ENCODE measurements around the gene TLR3. TPM values are rescaled to one million over a fixed set of nuclear protein-coding genes. Genes with fewer than 3 reads are reported as not detected.

The TLR3 gene
- total and polyA plus RNA-seq, 2 of the 8 experiments (the other 6 are each of a cell fraction or from before 2014, with no cell fraction given) = 1.00 to 2.6 TPM

- no peak overlapping the region for H3K56ac ChIP-seq (replicated peaks; ENCODE audit: insufficient read length, low read depth, low read length)
- 0 out of 2 replicates have a peak overlapping the region, but pooled peaks have one; percentile 23 for H2BK15ac ChIP-seq (ENCODE audit: low read length)
- H3K36me3 ChIP-seq (ENCODE audit: control insufficient read depth in 2 of 4, insufficient read depth in 4 of 4, low read length in 3 of 4) = no peaks in the 10 kb centered on the region
- no peaks in the 10 kb centered on the region for H3K79me2 ChIP-seq (ENCODE audit: control insufficient read depth in 1 of 2, insufficient read depth in 2 of 2, low read length in 2 of 2)
- TF ChIP-seq SRF (IDR thresholded peaks at IDR 0.05; ENCODE audit: low read depth, low read length) = no peak
- no peak for TF ChIP-seq KDM1A (IDR thresholded peaks at IDR 0.05; ENCODE audit: borderline replicate concordance, low read length)
- TF ChIP-seq SIX5 (IDR thresholded peaks at IDR 0.05; ENCODE audit: low read depth, low read length) = no peak
- TF ChIP-seq TAF7 (optimal IDR thresholded peaks at IDR 0.05; ENCODE audit: borderline replicate concordance, low read depth, low read length) = no peak
- TF ChIP-seq BCL11A (IDR thresholded peaks at IDR 0.05; ENCODE audit: low read depth in 2 of 2, low read length in 2 of 2) = no peak
- H3K4me3 ChIP-seq (ENCODE audit: extremely low read depth in 1 of 4, insufficient read depth in 2 of 4, low read depth in 3 of 4, low read length in 4 of 4) = no peak overlapping the region
- no peaks in the 10 kb centered on the region for H3K27me3 ChIP-seq (replicated peaks in 1 of 4; ENCODE audit: control insufficient read depth in 3 of 4, extremely low read depth in 1 of 4, insufficient read depth in 3 of 4, low read length in 3 of 4)
- H3K4me2 ChIP-seq (ENCODE audit: insufficient read depth in 1 of 2, low read depth in 2 of 2, low read length in 2 of 2) = no peak overlapping the region
- FAIRE-seq = no peak
- peaks cover 0 to 9% (median 4%) of the 10 kb centered on the region in 4 experiments; a peak in 4 of 7 replicates for H3K4me1 ChIP-seq (replicated peaks in 1 of 4; ENCODE audit: control insufficient read depth in 3 of 4, insufficient read depth in 4 of 4, low read length in 3 of 4)
- no peak overlapping the region for H4K5ac ChIP-seq (ENCODE audit: insufficient read length, low read depth, low read length)
- H3K14ac ChIP-seq (ENCODE audit: insufficient read length) = no peak overlapping the region
- H4K20me1 ChIP-seq (replicated peaks in 1 of 2; ENCODE audit: control insufficient read depth in 1 of 2, insufficient read depth in 2 of 2, low read length in 2 of 2) = no peaks in the 10 kb centered on the region
- no peak overlapping the region for H3K23ac ChIP-seq (ENCODE audit: insufficient read length)
- no peak overlapping the region for H4K8ac ChIP-seq (ENCODE audit: extremely low read depth, insufficient read depth, low read length)
- H2BK5ac ChIP-seq (ENCODE audit: low read depth, low read length) = 0 out of 2 replicates have a peak overlapping the region, but pooled peaks have one; percentile 47
- H3K27ac ChIP-seq (ENCODE audit: low read depth, low read length) = no peak overlapping the region
- no peak overlapping the region for H3K9ac ChIP-seq (replicated peaks in 1 of 4; ENCODE audit: extremely low read depth in 1 of 4, low read depth in 3 of 4, low read length in 3 of 4)
- 98% methylated on average over 17 of the region's 17 CpGs; no CpG with 5 or more reads in 1 of the 2 experiments for WGBS, 2 experiments (ENCODE audit: extremely low coverage in 1 of 2, insufficient coverage in 1 of 2, insufficient read length in 1 of 2, insufficient replicate concordance in 2 of 2, low coverage in 1 of 2, low lambda C conversion rate in 2 of 2, missing lambda C conversion rate in 1 of 2)
- no peak overlapping the region for H2AFZ ChIP-seq (ENCODE audit: low read length)
- no peaks in the 10 kb centered on the region for H3K79me1 ChIP-seq (ENCODE audit: low read depth, low read length)
- DNase-seq (ENCODE audit: low read depth in 1 of 2, low spot score in 2 of 2) = no peak
- H2BK120ac ChIP-seq (replicated peaks; ENCODE audit: low read depth, low read length) = no peak overlapping the region
- peak overlapping the region; percentile 10; the same call in 1 of the 2 replicates for H2BK12ac ChIP-seq (ENCODE audit: low read depth, low read length)
- H3K18ac ChIP-seq (ENCODE audit: extremely low read depth, low read length) = peak overlapping the region; percentile 43
- no peaks in the 10 kb centered on the region; the same call in 1 of the 2 replicates for H3K23me2 ChIP-seq (ENCODE audit: low read depth, low read length)
- no peak overlapping the region for H3K4ac ChIP-seq (replicated peaks; ENCODE audit: insufficient read length, low read depth, low read length)
- no peaks in the 10 kb centered on the region for H3K9me3 ChIP-seq (ENCODE audit: insufficient read depth in 2 of 2, low read depth in 1 of 2, low read length in 1 of 2)
- peak overlapping the region; percentile 71 for H4K91ac ChIP-seq (replicated peaks; ENCODE audit: insufficient read length, low read length)
- ChIA-PET POLR2A (ENCODE audit: partially characterized antibody) (interaction anchor here (0.6 kb wide), 2 partner anchors 371 to 813 kb away, joined by 3 read pairs; no protein-coding TSS in a partner anchor), CTCF (ENCODE audit: partially characterized antibody) (interaction anchor here (0.5 to 4.4 kb wide), 12 partner anchors 10 to 433 kb away, joined by 3 to 45 read pairs (median 5); no protein-coding TSS in a partner anchor)
- H2BK20ac ChIP-seq (ENCODE audit: low read length) = peak overlapping the region; percentile 92
- H2AK5ac ChIP-seq (ENCODE audit: low read depth, low read length) = 0 out of 2 replicates have a peak overlapping the region, but pooled peaks have one; percentile 1
Measured at GRCh38 chr4:186020106-186020792, 48.7 kb upstream of the TLR3 start.
